Stimulated activated CD8-positive, alpha-beta memory T cell treated with anti-CD3 and anti-CD28 coated beads, Interleukin-15, amount 100 ng/mL, for 1 hour (primary cell): ENCODE data around the gene MLH3.

Experiments
- DNase-seq: peaks from one replicate; pipeline ENCODE4 v3.0.0-alpha.2; 2020; ENCODE audit warnings: low read depth

MLH3 gene

GRCh38 chr14:74984236-74985027 lies 66.8 kb downstream of the MLH3 start:
- DNase-seq = no peak

GRCh38 chr14:74983343-74983742 lies 67.9 kb downstream of the MLH3 start:
- DNase-seq = no peak

GRCh38 chr14:74982661-74983060 lies 68.6 kb downstream of the MLH3 start:
- DNase-seq = no peak

- no peak for DNase-seq
Observed at GRCh38 chr14:74981833-74982232, 69.4 kb downstream of the MLH3 start.

GRCh38 chr14:74981462-74981782 lies 69.8 kb downstream of the MLH3 start:
- no peak for DNase-seq

- DNase-seq = no peak
Observed at GRCh38 chr14:74980731-74981461, 70.4 kb downstream of the MLH3 start.

GRCh38 chr14:74980398-74980730 lies 70.9 kb downstream of the MLH3 start:
- DNase-seq = no peak

GRCh38 chr14:74979442-74980397 lies 71.5 kb downstream of the MLH3 start:
- DNase-seq = no peak

- no peak for DNase-seq
Observed at GRCh38 chr14:74979029-74979428, 72.2 kb downstream of the MLH3 start.

GRCh38 chr14:74978416-74978947 lies 72.8 kb downstream of the MLH3 start:
- no peak for DNase-seq

GRCh38 chr14:74977901-74978385 lies 73.3 kb downstream of the MLH3 start:
- no peak for DNase-seq

- DNase-seq = no peak
Observed at GRCh38 chr14:74977164-74977900, 73.9 kb downstream of the MLH3 start.

- DNase-seq = no peak
Observed at GRCh38 chr14:74976264-74977113, 74.8 kb downstream of the MLH3 start.

- DNase-seq = no peak
Observed at GRCh38 chr14:74975059-74975810, 76.0 kb downstream of the MLH3 start.

GRCh38 chr14:74974364-74975058 lies 76.8 kb downstream of the MLH3 start:
- no peak for DNase-seq

GRCh38 chr14:74973905-74974363 lies 77.3 kb downstream of the MLH3 start:
- DNase-seq = no peak

GRCh38 chr14:74973003-74973653 lies 78.1 kb downstream of the MLH3 start:
- DNase-seq = no peak

GRCh38 chr14:74968811-74969210 lies 82.5 kb downstream of the MLH3 start:
- DNase-seq = no peak
